ENCODE measurements around the gene TRIM2. TPM values are rescaled to one million over a fixed set of nuclear protein-coding genes. Genes with fewer than 3 reads are reported as not detected.
A peak's percentile ranks its signal among the peaks of the same experiment; 100 is the strongest.

TRIM2 gene
- total RNA-seq, 1 donor, result 39.8 TPM

DNA sequence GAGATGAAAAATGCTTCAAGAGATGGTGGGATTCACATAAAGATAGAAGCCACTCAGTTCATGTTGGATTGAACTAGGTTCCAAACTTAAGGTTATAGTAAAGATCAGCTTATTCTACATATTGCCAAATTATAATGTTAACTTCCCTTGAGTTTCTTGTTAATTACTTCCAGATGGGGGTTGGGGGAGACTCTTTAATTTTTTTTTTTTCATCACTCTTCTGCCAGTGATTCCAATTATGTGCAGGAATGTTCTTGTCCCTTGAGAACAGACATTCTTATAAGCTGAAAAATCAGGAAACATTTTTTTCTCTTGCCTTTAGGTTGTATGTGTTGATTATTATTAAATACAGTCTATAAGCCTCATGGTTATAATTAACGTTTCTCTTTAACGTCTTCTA is 170.2 kb downstream of the TRIM2 start:
- no peaks in the 10 kb centered on the region for H4K20me1 ChIP-seq (ENCODE audit: insufficient read depth, low read length)
- H3K4me3 ChIP-seq (ENCODE audit: insufficient read depth, low read length), result no peak overlapping the region
- H3K9me3 ChIP-seq (ENCODE audit: low read depth, low read length), result no peaks in the 10 kb centered on the region
- TF ChIP-seq, protein P1, sequence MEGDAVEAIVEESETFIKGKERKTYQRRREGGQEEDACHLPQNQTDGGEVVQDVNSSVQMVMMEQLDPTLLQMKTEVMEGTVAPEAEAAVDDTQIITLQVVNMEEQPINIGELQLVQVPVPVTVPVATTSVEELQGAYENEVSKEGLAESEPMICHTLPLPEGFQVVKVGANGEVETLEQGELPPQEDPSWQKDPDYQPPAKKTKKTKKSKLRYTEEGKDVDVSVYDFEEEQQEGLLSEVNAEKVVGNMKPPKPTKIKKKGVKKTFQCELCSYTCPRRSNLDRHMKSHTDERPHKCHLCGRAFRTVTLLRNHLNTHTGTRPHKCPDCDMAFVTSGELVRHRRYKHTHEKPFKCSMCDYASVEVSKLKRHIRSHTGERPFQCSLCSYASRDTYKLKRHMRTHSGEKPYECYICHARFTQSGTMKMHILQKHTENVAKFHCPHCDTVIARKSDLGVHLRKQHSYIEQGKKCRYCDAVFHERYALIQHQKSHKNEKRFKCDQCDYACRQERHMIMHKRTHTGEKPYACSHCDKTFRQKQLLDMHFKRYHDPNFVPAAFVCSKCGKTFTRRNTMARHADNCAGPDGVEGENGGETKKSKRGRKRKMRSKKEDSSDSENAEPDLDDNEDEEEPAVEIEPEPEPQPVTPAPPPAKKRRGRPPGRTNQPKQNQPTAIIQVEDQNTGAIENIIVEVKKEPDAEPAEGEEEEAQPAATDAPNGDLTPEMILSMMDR (IDR thresholded peaks at IDR 0.05; ENCODE audit: extremely low read depth, low read depth, low read length), result no peak
- H3K27ac ChIP-seq (ENCODE audit: low read depth, low read length), result no peak overlapping the region
- H3K4me2 ChIP-seq (ENCODE audit: insufficient read depth, low read length), result no peak overlapping the region
- no peaks in the 10 kb centered on the region for H3K27me3 ChIP-seq (ENCODE audit: insufficient read depth, low read length)
- no peak for DNase-seq (ENCODE audit: insufficient read length, low spot score, missing footprints)
- no peaks in the 10 kb centered on the region for H3K36me3 ChIP-seq (ENCODE audit: insufficient read depth, low read length)
- no peak overlapping the region for H2AFZ ChIP-seq (ENCODE audit: low read length)
- H3K4me1 ChIP-seq (ENCODE audit: insufficient read depth, low read length), result no peaks in the 10 kb centered on the region
- no peaks in the 10 kb centered on the region for H3K79me2 ChIP-seq (ENCODE audit: insufficient read depth, low read length)

DNA sequence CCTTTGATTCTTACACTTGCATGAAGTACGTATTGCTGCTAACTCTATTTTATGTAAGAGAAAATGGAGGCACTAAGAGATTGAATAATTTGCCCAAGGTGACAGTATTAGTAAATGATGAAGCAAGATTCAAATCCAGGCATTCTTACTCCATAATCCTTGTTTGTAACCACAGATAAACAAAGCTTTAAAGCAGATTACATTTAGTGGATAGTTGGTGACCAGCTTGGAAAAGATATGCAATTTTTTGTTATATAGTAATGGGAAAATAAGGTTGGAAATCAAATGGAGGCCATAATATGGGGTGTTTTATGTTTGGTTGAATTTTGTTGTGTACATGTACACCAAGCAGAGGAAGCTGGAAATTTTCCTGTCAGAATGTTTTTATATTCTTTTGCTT is 171.1 kb downstream of the TRIM2 start:
- H3K36me3 ChIP-seq (ENCODE audit: insufficient read depth, low read length), result no peaks in the 10 kb centered on the region
- H3K4me3 ChIP-seq (ENCODE audit: insufficient read depth, low read length), result no peak overlapping the region
- H3K27me3 ChIP-seq (ENCODE audit: insufficient read depth, low read length), result no peaks in the 10 kb centered on the region
- no peak for DNase-seq (ENCODE audit: insufficient read length, low spot score, missing footprints)
- H3K27ac ChIP-seq (ENCODE audit: low read depth, low read length), result no peak overlapping the region
- H3K9me3 ChIP-seq (ENCODE audit: low read depth, low read length), result no peaks in the 10 kb centered on the region
- H3K4me2 ChIP-seq (ENCODE audit: insufficient read depth, low read length), result no peak overlapping the region
- H3K79me2 ChIP-seq (ENCODE audit: insufficient read depth, low read length), result no peaks in the 10 kb centered on the region
- TF ChIP-seq, protein P1 (IDR thresholded peaks at IDR 0.05; ENCODE audit: extremely low read depth, low read depth, low read length), result no peak
- no peak overlapping the region for H2AFZ ChIP-seq (ENCODE audit: low read length)
- H4K20me1 ChIP-seq (ENCODE audit: insufficient read depth, low read length), result no peaks in the 10 kb centered on the region
- H3K4me1 ChIP-seq (ENCODE audit: insufficient read depth, low read length), result no peaks in the 10 kb centered on the region

DNA sequence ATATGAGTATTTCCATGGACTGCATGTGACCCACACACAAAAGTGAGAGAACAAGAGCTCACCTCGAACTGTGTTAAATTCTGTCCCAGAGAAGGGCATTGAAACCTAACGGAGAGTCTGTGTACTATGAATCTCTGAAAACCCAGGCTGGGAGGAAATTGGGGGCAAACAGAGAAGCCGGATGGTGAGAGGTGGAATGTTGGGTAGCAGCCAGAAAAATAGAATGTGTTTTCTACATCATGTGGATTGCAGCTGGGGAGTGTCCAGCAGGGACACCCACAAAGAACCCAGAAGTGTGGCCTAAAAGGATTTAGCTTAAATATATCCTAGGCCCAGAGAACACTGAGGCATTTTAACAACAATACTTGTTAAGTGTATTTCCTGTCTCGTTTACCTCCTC is 178.9 kb downstream of the TRIM2 start:
- no peaks in the 10 kb centered on the region for H3K4me1 ChIP-seq (ENCODE audit: insufficient read depth, low read length)
- no peaks in the 10 kb centered on the region for H3K36me3 ChIP-seq (ENCODE audit: insufficient read depth, low read length)
- no peak overlapping the region for H3K27ac ChIP-seq (ENCODE audit: low read depth, low read length)
- TF ChIP-seq, protein P1 (IDR thresholded peaks at IDR 0.05; ENCODE audit: extremely low read depth, low read depth, low read length), result no peak
- no peak for DNase-seq (ENCODE audit: insufficient read length, low spot score, missing footprints)
- no peaks in the 10 kb centered on the region for H3K9me3 ChIP-seq (ENCODE audit: low read depth, low read length)
- H3K4me3 ChIP-seq (ENCODE audit: insufficient read depth, low read length), result no peak overlapping the region
- H3K4me2 ChIP-seq (ENCODE audit: insufficient read depth, low read length), result no peak overlapping the region
- no peaks in the 10 kb centered on the region for H3K79me2 ChIP-seq (ENCODE audit: insufficient read depth, low read length)
- H4K20me1 ChIP-seq (ENCODE audit: insufficient read depth, low read length), result no peaks in the 10 kb centered on the region
- H2AFZ ChIP-seq (ENCODE audit: low read length), result peak overlapping the region; percentile 63
- no peaks in the 10 kb centered on the region for H3K27me3 ChIP-seq (ENCODE audit: insufficient read depth, low read length)

DNA sequence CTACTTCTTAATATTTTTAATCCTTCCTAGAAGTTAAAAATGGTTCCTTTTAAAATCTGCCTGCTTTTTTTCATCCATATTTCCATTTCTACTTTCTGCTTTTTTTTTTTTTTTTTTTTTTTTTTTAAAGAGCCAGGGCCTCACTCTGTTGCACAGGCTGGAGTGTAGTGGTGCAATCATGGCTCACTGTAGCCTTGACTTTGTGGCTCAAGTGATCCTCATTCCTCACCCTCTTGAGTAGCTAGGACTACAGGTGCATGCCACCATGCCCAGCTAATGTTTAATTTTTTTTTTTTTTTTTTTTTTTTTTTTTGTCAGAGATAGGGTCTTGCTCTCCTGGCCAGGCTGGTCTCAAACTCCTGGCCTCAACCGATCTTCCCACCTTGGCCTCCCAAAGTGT is 179.9 kb downstream of the TRIM2 start:
- no peak overlapping the region for H3K4me3 ChIP-seq (ENCODE audit: insufficient read depth, low read length)
- no peaks in the 10 kb centered on the region for H3K27me3 ChIP-seq (ENCODE audit: insufficient read depth, low read length)
- H3K4me1 ChIP-seq (ENCODE audit: insufficient read depth, low read length), result no peaks in the 10 kb centered on the region
- no peaks in the 10 kb centered on the region for H3K9me3 ChIP-seq (ENCODE audit: low read depth, low read length)
- no peak overlapping the region for H2AFZ ChIP-seq (ENCODE audit: low read length)
- no peak overlapping the region for H3K4me2 ChIP-seq (ENCODE audit: insufficient read depth, low read length)
- H3K36me3 ChIP-seq (ENCODE audit: insufficient read depth, low read length), result no peaks in the 10 kb centered on the region
- H4K20me1 ChIP-seq (ENCODE audit: insufficient read depth, low read length), result no peaks in the 10 kb centered on the region
- H3K79me2 ChIP-seq (ENCODE audit: insufficient read depth, low read length), result no peaks in the 10 kb centered on the region
- TF ChIP-seq, protein P1 (IDR thresholded peaks at IDR 0.05; ENCODE audit: extremely low read depth, low read depth, low read length), result no peak
- DNase-seq (ENCODE audit: insufficient read length, low spot score, missing footprints), result no peak
- no peak overlapping the region for H3K27ac ChIP-seq (ENCODE audit: low read depth, low read length)
